H1 (cell line): ENCODE results near the gene ZFHX2. TPM values are rescaled to one million over a fixed set of nuclear protein-coding genes. Genes with fewer than 3 reads are reported as not detected.

Experiments used
- CTCF ChIA-PET: fragments of 300-600 bp; sonication (Branson Sonifier 250); formaldehyde crosslinking; loops from one replicate; lab custom pipeline; 2021; ENCODE audit not compliant: partially characterized antibody; lab: Charles Lee
- POLR2A ChIA-PET: fragments of 300-600 bp; sonication (Branson Sonifier 250); formaldehyde crosslinking; loops from one replicate; lab custom pipeline; 2021; ENCODE audit warnings: inconsistent platforms; ENCODE audit not compliant: partially characterized antibody; lab: Charles Lee
- DNase-seq, 2 experiments: peaks; one replicate each; pipeline versions ENCODE4 v3.0.0 to v3.0.0-alpha.2; 2010 to 2022; ENCODE audit warnings: low spot score in 2 of 2, low read depth in 1 of 2, mixed read lengths in 1 of 2
- FAIRE-seq: peaks from 2 replicates; lab custom pipeline; 2011; peaks lifted over from hg19 to GRCh38; lab: Jason Lieb, UNC
- H2AFZ ChIP-seq: 2 replicates; pipeline ENCODE4 v1.8.1; 2012; ENCODE audit warnings: low read length, inconsistent platforms
- H2AK5ac ChIP-seq: 2 replicates; pipeline ENCODE4 v1.6.1; 2013; ENCODE audit warnings: low read depth, low read length
- H2BK120ac ChIP-seq: replicated peaks from 2 replicates; pipeline ENCODE3; 2013; ENCODE audit warnings: low read depth, low read length, inconsistent platforms
- H2BK12ac ChIP-seq: 2 replicates; pipeline ENCODE4 v1.6.1; 2013; ENCODE audit warnings: low read depth, low read length
- H2BK15ac ChIP-seq: 2 replicates; pipeline ENCODE4 v1.6.1; 2013; ENCODE audit warnings: low read length
- H2BK20ac ChIP-seq: 2 replicates; pipeline ENCODE4 v1.6.1; 2013; ENCODE audit warnings: low read length
- H2BK5ac ChIP-seq: 2 replicates; pipeline ENCODE4 v1.6.1; 2013; ENCODE audit warnings: low read depth, low read length
- H3K14ac ChIP-seq: 2 replicates; pipeline ENCODE4 v1.6.1; 2013; ENCODE audit warnings: inconsistent platforms; ENCODE audit not compliant: insufficient read length
- H3K18ac ChIP-seq: 2 replicates; pipeline ENCODE4 v1.6.1; 2013; ENCODE audit warnings: low read length; ENCODE audit errors: extremely low read depth
- H3K23ac ChIP-seq: 2 replicates; pipeline ENCODE4 v1.6.1; 2013; ENCODE audit warnings: inconsistent platforms; ENCODE audit not compliant: insufficient read length
- H3K23me2 ChIP-seq: 2 replicates; pipeline ENCODE4 v1.6.1; 2013; ENCODE audit warnings: low read depth, low read length
- H3K27ac ChIP-seq: 2 replicates; pipeline ENCODE4 v1.6.1; 2011; ENCODE audit warnings: low read depth, low read length, inconsistent platforms
- H3K27me3 ChIP-seq, 4 experiments: replicated peaks in 1 of 4; 1 replicate in 1 of 4; 2 replicates in 3 of 4; pipeline versions ENCODE4 v1.6.1 to v1.8.1; 2011 to 2013; ENCODE audit warnings: low read length in 3 of 4, mild to moderate bottlenecking in 3 of 4, inconsistent platforms in 2 of 4, mixed read lengths in 2 of 4, moderate library complexity in 1 of 4; ENCODE audit not compliant: control insufficient read depth in 3 of 4, insufficient read depth in 3 of 4; ENCODE audit errors: extremely low read depth in 1 of 4
- H3K36me3 ChIP-seq, 4 experiments: 2 replicates each; pipeline versions ENCODE4 v1.6.1 to v1.8.1; 2011 to 2013; ENCODE audit warnings: mild to moderate bottlenecking in 4 of 4, low read length in 3 of 4, moderate library complexity in 2 of 4, control low read depth in 1 of 4, inconsistent platforms in 1 of 4; ENCODE audit not compliant: insufficient read depth in 4 of 4, control insufficient read depth in 2 of 4
- H3K4ac ChIP-seq: replicated peaks from 2 replicates; pipeline ENCODE3; 2013; ENCODE audit warnings: low read length, low read depth, mixed read lengths, inconsistent platforms; ENCODE audit not compliant: insufficient read length
- H3K4me1 ChIP-seq, 4 experiments: replicated peaks in 1 of 4; 1 replicate in 1 of 4; 2 replicates in 3 of 4; pipeline versions ENCODE4 v1.6.1 to v1.8.1; 2011 to 2013; ENCODE audit warnings: low read length in 3 of 4, inconsistent platforms in 2 of 4, mixed read lengths in 1 of 4; ENCODE audit not compliant: insufficient read depth in 4 of 4, control insufficient read depth in 3 of 4
- H3K4me2 ChIP-seq, 2 experiments: 2 replicates each; pipeline versions ENCODE4 v1.6.1 to v1.8.1; 2011 to 2013; ENCODE audit warnings: low read depth in 2 of 2, low read length in 2 of 2, control low read depth in 1 of 2, inconsistent platforms in 1 of 2, mild to moderate bottlenecking in 1 of 2; ENCODE audit not compliant: insufficient read depth in 1 of 2
- H3K4me3 ChIP-seq, 4 experiments: fragments of 200-600, 300-600 bp in 1 of 4; sonication (generic), shearing (Covaris generic), sonication (Bioruptor Twin) in 1 of 4; 2 replicates each; pipeline versions ENCODE4 v1.5.1 to v1.8.1; 2011 to 2016; ENCODE audit warnings: low read length in 4 of 4, low read depth in 3 of 4, control low read depth in 2 of 4, inconsistent platforms in 2 of 4, mild to moderate bottlenecking in 2 of 4, mixed read lengths in 1 of 4, moderate library complexity in 1 of 4; ENCODE audit not compliant: insufficient read depth in 2 of 4; ENCODE audit errors: extremely low read depth in 1 of 4
- H3K56ac ChIP-seq: replicated peaks from 2 replicates; pipeline ENCODE3; 2013; ENCODE audit warnings: low read depth, mild to moderate bottlenecking, mixed read lengths, low read length, inconsistent platforms; ENCODE audit not compliant: insufficient read length
- H3K79me1 ChIP-seq: 2 replicates; pipeline ENCODE4 v1.6.1; 2013; ENCODE audit warnings: low read depth, low read length, control low read depth
- H3K79me2 ChIP-seq, 2 experiments: 2 replicates each; pipeline versions ENCODE4 v1.6.1 to v1.8.1; 2012 to 2013; ENCODE audit warnings: low read length in 2 of 2, mild to moderate bottlenecking in 2 of 2, inconsistent platforms in 1 of 2; ENCODE audit not compliant: insufficient read depth in 2 of 2, control insufficient read depth in 1 of 2
- H3K9ac ChIP-seq, 4 experiments: replicated peaks in 1 of 4; 1 replicate in 1 of 4; 2 replicates in 3 of 4; pipeline versions ENCODE4 v1.6.1 to v1.8.1; 2011 to 2013; ENCODE audit warnings: low read depth in 3 of 4, low read length in 3 of 4, control low read depth in 2 of 4, mild to moderate bottlenecking in 2 of 4, moderate library complexity in 2 of 4, inconsistent platforms in 1 of 4; ENCODE audit errors: extremely low read depth in 1 of 4
- H3K9me3 ChIP-seq, 2 experiments: 2 replicates each; pipeline versions ENCODE4 v1.6.1 to v1.8.1; 2012 to 2013; ENCODE audit warnings: mild to moderate bottlenecking in 2 of 2, moderate library complexity in 2 of 2, control low read depth in 1 of 2, inconsistent platforms in 1 of 2, low read depth in 1 of 2, low read length in 1 of 2, mixed read lengths in 1 of 2; ENCODE audit not compliant: insufficient read depth in 2 of 2
- H4K20me1 ChIP-seq, 2 experiments: replicated peaks in 1 of 2; 2 replicates each; pipeline versions ENCODE3 to v1.8.1; 2011 to 2013; ENCODE audit warnings: inconsistent platforms in 2 of 2, low read length in 2 of 2, mild to moderate bottlenecking in 1 of 2; ENCODE audit not compliant: insufficient read depth in 2 of 2, control insufficient read depth in 1 of 2
- H4K5ac ChIP-seq: 2 replicates; pipeline ENCODE4 v1.6.1; 2013; ENCODE audit warnings: low read length, low read depth, mixed read lengths, inconsistent platforms; ENCODE audit not compliant: insufficient read length
- H4K8ac ChIP-seq: 2 replicates; pipeline ENCODE4 v1.8.0; 2013; ENCODE audit warnings: mild to moderate bottlenecking, moderate library complexity, low read length, inconsistent platforms; ENCODE audit not compliant: insufficient read depth; ENCODE audit errors: extremely low read depth
- H4K91ac ChIP-seq: replicated peaks from 2 replicates; pipeline ENCODE3; 2013; ENCODE audit warnings: low read length, mixed read lengths, inconsistent platforms; ENCODE audit not compliant: insufficient read length
- CTBP2 ChIP-seq: IDR thresholded peaks from 2 replicates; pipeline ENCODE4 v1.7.0; 2011; ENCODE audit warnings: borderline replicate concordance, mild to moderate bottlenecking, moderate library complexity, mixed read lengths, low read length; ENCODE audit not compliant: insufficient read depth, insufficient read length
- PHF8 ChIP-seq: fragments of 200-600 bp; sonication (generic); conservative IDR thresholded peaks from 2 replicates; pipeline ENCODE4 v1.7.1; 2012; ENCODE audit warnings: low read depth, mild to moderate bottlenecking, inconsistent platforms, low read length, moderate library complexity
- TAF1 ChIP-seq: IDR thresholded peaks from 2 replicates; pipeline ENCODE4 v1.6.1; 2011; ENCODE audit warnings: mild to moderate bottlenecking, low read depth, low read length
- WGBS, 2 experiments: shearing (Covaris generic) in 1 of 2; methylation state at CpG; one replicate each; pipeline versions ENCODE4 v1.1.6 to v1.1.7; 2013 to 2015; ENCODE audit warnings: low lambda C conversion rate in 2 of 2, mixed read lengths in 2 of 2, inconsistent platforms in 1 of 2, low coverage in 1 of 2, missing lambda C conversion rate in 1 of 2; ENCODE audit not compliant: insufficient replicate concordance in 2 of 2, insufficient coverage in 1 of 2, insufficient read length in 1 of 2; ENCODE audit errors: extremely low coverage in 1 of 2, missing lambda C conversion rate in 1 of 2; 5-methylcytosine and 5-hydroxymethylcytosine counted together
- polyA plus RNA-seq, 7 experiments: library from polyadenylated mRNA; depleted of rRNA in 3 of 7; stranded (reverse) in 5 of 7; unstranded in 2 of 7; fragments of >200 nt in 5 of 7; fragments of 200-250 nt in 2 of 7; gene quantifications; 1 replicate in 5 of 7; 2 replicates in 1 of 7; 4 replicates in 1 of 7; pipeline versions ENCODE4 v1.2.1 to v1.2.3, GENCODE V29; 2011 to 2013; ENCODE audit warnings: missing spikeins in 2 of 7, mixed read lengths in 2 of 7
- total RNA-seq: library from RNA; stranded (reverse); fragmentation: NEBNext Ultra II Directional; extraction: Animal tissue kit (Norgen Biotek cat#: 25700); gene quantifications from 2 replicates; pipeline ENCODE4 v1.2.1, GENCODE V29; 2021

The ZFHX2 gene
- total and polyA plus RNA-seq, 2 of the 8 experiments (the other 6 are each of a cell fraction or from before 2014, with no cell fraction given): 2.7 to 27.0 TPM

DNA sequence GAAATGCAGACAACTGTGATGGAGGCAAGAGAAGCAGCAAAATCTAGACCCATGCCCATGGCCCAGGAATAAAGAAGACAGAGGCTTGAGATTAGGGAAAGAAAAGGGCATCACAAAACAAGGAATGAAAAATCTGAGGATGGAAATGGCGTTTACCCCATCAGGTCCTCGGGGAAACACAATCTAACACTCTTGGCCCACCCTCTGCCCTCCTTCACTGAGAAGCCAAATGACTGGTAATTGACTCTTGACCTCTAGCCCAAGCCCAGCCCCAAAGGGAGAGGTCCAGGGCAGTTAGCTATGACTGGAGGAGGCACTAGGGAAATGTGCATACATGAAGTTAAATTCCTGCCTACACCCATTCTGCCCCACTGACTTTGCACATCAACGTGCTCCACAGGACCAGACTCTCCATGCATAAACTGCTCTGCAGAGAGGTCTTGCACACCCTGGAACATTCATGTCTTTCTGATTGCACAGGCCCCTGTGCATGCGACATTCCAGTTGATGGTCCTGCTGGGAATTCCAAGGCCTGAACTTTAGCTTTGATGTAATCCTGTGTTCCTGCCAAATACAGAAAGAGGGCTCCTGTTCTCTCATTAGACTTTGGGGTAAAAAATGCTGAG, 5.7 kb downstream of the ZFHX2 start:
- Histone ChIP-seq H3K36me3 (peaks cover 0 to 16% (median 3%) of the 10 kb centered on the region in 4 experiments; a peak in 4 of 8 replicates), H3K14ac (no peak overlapping the region), H3K4me1 (peaks cover 37 to 64% (median 44%) of the 10 kb centered on the region in 4 experiments), H3K27me3 (no peaks in the 10 kb centered on the region), H4K91ac (peak overlapping the region; percentile 76), H2BK20ac (peak overlapping the region; percentile 92), H2AFZ (no peak overlapping the region), H3K79me1 (peaks cover 25% of the 10 kb centered on the region), H2BK5ac (peak overlapping the region; percentile 97), H3K18ac (peak overlapping the region; percentile 96), H4K20me1 (peaks cover 0 to 2% of the 10 kb centered on the region in 2 experiments), H3K23me2 (peaks cover 18% of the 10 kb centered on the region), H3K23ac (no peak overlapping the region), H3K4me2 (peak overlapping the region; percentile 70 to 97), H3K56ac (no peak overlapping the region), H2BK15ac (peak overlapping the region; percentile 73; the same call in 1 of the 2 replicates), H4K5ac (no peak overlapping the region), H3K4ac (peak overlapping the region; percentile 61), H3K27ac (peak overlapping the region; percentile 80; the same call in 1 of the 2 replicates), H3K79me2 (peaks cover 13 to 71% of the 10 kb centered on the region in 2 experiments; a peak in 3 of 4 replicates), H4K8ac (0 out of 2 replicates have a peak overlapping the region, but pooled peaks have one; percentile 19), H3K9ac (peak overlapping the region in 1 of 4 experiments; percentile 19; a peak in 3 of 7 replicates), H3K9me3 (no peaks in the 10 kb centered on the region), H2BK120ac (peak overlapping the region; percentile 18), H3K4me3 (peak overlapping the region in 3 of 4 experiments; percentile 1 to 44 (median 15); a peak in 2 of 8 replicates), H2BK12ac (peak overlapping the region; percentile 97), H2AK5ac (peak overlapping the region; percentile 96)
- no peak for DNase-seq
- WGBS, 2 experiments: 86% methylated on average over 4 of the region's 4 CpGs; no CpG with 5 or more reads in 1 of the 2 experiments
- ChIA-PET CTCF (interaction anchor here (0.7 to 70.5 kb wide), 6 partner anchors 7 to 200 kb away, joined by 3 to 2092 read pairs (median 659); partner anchors contain the start of genes AP1G2, NGDN, THTPA and ZFHX2), POLR2A (interaction anchor here (31.9 to 52.7 kb wide), 3 partner anchors 2 to 67 kb away, joined by 944 to 1523 read pairs (median 1523); partner anchors contain the start of genes AP1G2, NGDN, THTPA and ZFHX2)
- TF ChIP-seq TAF1: no peak
- TF ChIP-seq PHF8: no peak
- TF ChIP-seq CTBP2: no peak
- no peak for FAIRE-seq
